HEK293T (cell line): Measurements from ENCODE around the gene KRT24.

ENCODE experiments used
- ARNT ChIP-seq: fragments of 450-650 bp; IDR thresholded peaks from 2 replicates; pipeline ENCODE4 v1.6.1; 2017; ENCODE audit warnings: mild to moderate bottlenecking
- FOXM1 ChIP-seq: fragments of 450-650 bp; IDR thresholded peaks from 2 replicates; pipeline ENCODE4 v1.6.1; 2017; ENCODE audit warnings: mild to moderate bottlenecking, borderline replicate concordance
- NFRKB ChIP-seq: fragments of 450-650 bp; IDR thresholded peaks from 2 replicates; pipeline ENCODE4 v1.6.1; 2016; ENCODE audit warnings: mild to moderate bottlenecking, moderate library complexity
- PKNOX1 ChIP-seq: fragments of 450-650 bp; IDR thresholded peaks from 2 replicates; pipeline ENCODE4 v1.6.1; 2016
- TARDBP ChIP-seq: fragments of 450-650 bp; IDR thresholded peaks from 2 replicates; pipeline ENCODE4 v1.6.1; 2016
- ZNF384 ChIP-seq: fragments of 450-650 bp; IDR thresholded peaks from 2 replicates; pipeline ENCODE4 v1.6.1; 2016

DNA sequence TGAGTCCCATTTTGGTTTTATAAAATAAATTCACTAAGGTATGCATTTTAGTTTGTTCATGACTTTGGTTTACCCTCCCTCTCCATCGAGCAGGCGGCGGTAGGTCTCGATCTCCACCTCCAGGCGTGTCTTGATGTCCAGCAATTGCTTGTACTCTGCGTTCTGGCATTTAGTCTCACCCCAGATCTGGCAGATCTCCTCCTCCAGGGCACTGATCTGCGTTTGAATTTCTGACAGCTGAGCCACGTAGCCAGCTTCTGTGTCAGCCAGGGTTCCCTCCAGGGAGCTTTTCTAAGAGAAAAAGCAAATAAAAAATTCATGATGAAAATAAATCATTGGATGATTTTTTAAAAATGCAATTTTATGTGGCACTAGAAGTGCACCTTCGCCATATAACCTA lies 4.2 kb downstream of the KRT24 start:
- no peak for TF ChIP-seq ARNT
- TF ChIP-seq PKNOX1 = no peak
- no peak for TF ChIP-seq FOXM1
- no peak for TF ChIP-seq ZNF384
- no peak for TF ChIP-seq TARDBP
- TF ChIP-seq NFRKB = no peak
